BJ (cell line): ENCODE data around the gene ZNF77. TPM values are rescaled to one million over a fixed set of nuclear protein-coding genes. Genes with fewer than 3 reads are reported as not detected.

Source experiments
- CTCF ChIA-PET: fragments of 350-600 bp; formaldehyde crosslinking; extraction: SDS; loops from one replicate; lab custom pipeline; 2021; ENCODE audit warnings: antibody characterized with exemption, inconsistent platforms; lab: Yijun Ruan, JAX
- POLR2A ChIA-PET: fragments of 300-600 bp; sonication (Branson Sonifier 250); formaldehyde crosslinking; extraction: SDS; loops from one replicate; lab custom pipeline; 2021; ENCODE audit warnings: antibody characterized with exemption; lab: Charles Lee
- DNase-seq: peaks from one replicate; pipeline ENCODE4 v3.0.0-alpha.2; 2011; ENCODE audit warnings: low read depth
- H3K27me3 ChIP-seq: 2 replicates; pipeline ENCODE4 v1.6.0; 2011; ENCODE audit warnings: low read length; ENCODE audit not compliant: control insufficient read depth, insufficient read depth
- H3K36me3 ChIP-seq: 2 replicates; pipeline ENCODE4 v1.5.1; 2011; ENCODE audit warnings: low read length; ENCODE audit not compliant: control insufficient read depth, insufficient read depth
- H3K4me3 ChIP-seq: 2 replicates; pipeline ENCODE4 v1.5.1; 2011; ENCODE audit warnings: low read depth, mild to moderate bottlenecking, control low read depth, low read length
- polyA plus RNA-seq: library from polyadenylated mRNA; depleted of rRNA; stranded (reverse); fragments of >200 nt; gene quantifications from 2 replicates; pipeline ENCODE4 v1.2.3, GENCODE V29; 2011
- TF ChIP-seq, protein P1 (sequence below): IDR thresholded peaks from 2 replicates; pipeline ENCODE4 v1.5.1; 2011; ENCODE audit warnings: low read depth, mild to moderate bottlenecking, control low read depth, inconsistent platforms, low read length, moderate library complexity; ENCODE audit not compliant: insufficient read depth

Gene ZNF77
- polyA plus RNA-seq, 1 experiment: 3.2 TPM

DNA sequence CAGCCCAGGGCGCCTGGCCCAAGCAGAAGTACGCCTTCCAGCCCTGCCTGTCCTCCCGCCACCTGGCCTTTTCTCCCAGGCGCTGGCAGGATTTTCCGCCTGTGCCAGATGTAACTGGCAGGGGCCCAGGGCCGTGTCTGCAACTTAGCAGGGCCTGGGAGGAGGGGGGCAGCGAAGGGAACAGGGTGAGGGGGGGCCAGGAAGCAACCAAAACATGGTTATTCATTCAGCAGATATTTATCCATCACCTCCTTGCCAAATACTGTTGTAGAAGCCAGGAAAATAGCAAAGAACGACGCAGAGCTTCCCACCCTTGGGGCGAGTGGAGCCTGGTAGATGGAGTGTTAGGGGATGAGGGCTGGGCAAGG, 38.2 kb upstream of the ZNF77 start:
- DNase-seq: peak; percentile 51
- ChIA-PET POLR2A (interaction anchor here (0.5 kb wide), 1 partner anchor 41 kb away, joined by 4 read pairs; no protein-coding TSS in a partner anchor), CTCF (no interaction called here)
- no peak overlapping the region for H3K4me3 ChIP-seq
- H3K27me3 ChIP-seq: peaks cover 13% of the 10 kb centered on the region
- no peaks in the 10 kb centered on the region for H3K36me3 ChIP-seq
- TF ChIP-seq, protein P1, sequence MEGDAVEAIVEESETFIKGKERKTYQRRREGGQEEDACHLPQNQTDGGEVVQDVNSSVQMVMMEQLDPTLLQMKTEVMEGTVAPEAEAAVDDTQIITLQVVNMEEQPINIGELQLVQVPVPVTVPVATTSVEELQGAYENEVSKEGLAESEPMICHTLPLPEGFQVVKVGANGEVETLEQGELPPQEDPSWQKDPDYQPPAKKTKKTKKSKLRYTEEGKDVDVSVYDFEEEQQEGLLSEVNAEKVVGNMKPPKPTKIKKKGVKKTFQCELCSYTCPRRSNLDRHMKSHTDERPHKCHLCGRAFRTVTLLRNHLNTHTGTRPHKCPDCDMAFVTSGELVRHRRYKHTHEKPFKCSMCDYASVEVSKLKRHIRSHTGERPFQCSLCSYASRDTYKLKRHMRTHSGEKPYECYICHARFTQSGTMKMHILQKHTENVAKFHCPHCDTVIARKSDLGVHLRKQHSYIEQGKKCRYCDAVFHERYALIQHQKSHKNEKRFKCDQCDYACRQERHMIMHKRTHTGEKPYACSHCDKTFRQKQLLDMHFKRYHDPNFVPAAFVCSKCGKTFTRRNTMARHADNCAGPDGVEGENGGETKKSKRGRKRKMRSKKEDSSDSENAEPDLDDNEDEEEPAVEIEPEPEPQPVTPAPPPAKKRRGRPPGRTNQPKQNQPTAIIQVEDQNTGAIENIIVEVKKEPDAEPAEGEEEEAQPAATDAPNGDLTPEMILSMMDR: no peak

DNA sequence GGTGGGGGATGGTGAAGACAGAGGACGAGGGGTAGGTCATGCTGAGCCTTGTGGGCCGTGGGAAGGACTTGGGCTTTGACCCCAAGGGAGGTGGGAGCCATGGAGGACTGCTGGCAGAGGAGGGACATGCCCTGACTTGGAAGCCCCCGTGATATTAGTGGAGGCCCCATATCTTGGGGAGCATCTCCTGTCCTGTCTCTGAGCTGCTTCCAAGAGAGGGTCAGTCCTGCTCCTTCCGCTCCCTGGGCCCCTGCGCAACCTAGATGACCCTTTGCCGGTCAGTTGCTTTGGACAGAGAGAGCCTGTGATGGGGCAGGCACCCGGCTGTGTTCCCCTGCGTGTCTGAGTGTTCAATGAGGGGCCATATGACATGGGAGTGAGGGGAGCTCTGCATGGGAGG, 37.8 kb upstream of the ZNF77 start:
- no peaks in the 10 kb centered on the region for H3K36me3 ChIP-seq
- peaks cover 10% of the 10 kb centered on the region for H3K27me3 ChIP-seq
- ChIA-PET CTCF (interaction anchor here (0.7 to 0.9 kb wide), 2 partner anchors 20 to 182 kb away, joined by 3 read pairs; no protein-coding TSS in a partner anchor), POLR2A (no interaction called here)
- no peak overlapping the region for H3K4me3 ChIP-seq
- TF ChIP-seq, protein P1: no peak
- DNase-seq: no peak

DNA sequence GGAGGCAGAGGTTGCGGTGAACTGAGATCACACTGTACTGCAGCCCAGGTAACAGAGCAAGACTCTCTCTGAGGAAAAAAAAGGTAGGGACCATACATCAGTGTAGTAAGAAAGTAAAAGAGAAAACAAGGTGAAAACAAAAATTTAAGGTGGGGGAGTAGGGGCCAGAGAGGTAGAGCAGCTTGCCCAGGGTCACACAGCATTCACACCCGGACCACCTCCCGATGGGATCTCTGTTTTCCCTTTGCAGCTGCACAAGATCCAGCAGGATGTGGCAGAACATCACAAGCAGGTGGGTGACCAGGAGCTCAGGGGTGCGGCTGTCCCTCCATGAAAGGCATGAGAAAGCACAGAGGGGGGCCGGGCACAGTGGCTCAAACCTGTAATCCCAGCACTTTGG, 37.1 kb upstream of the ZNF77 start:
- H3K4me3 ChIP-seq: no peak overlapping the region
- TF ChIP-seq, protein P1: no peak
- peaks cover 5% of the 10 kb centered on the region for H3K27me3 ChIP-seq
- POLR2A ChIA-PET: no interaction called here
- no peaks in the 10 kb centered on the region for H3K36me3 ChIP-seq
- no peak for DNase-seq
- CTCF ChIA-PET: interaction anchor here (0.7 to 0.9 kb wide), 2 partner anchors 20 to 183 kb away, joined by 3 read pairs; no protein-coding TSS in a partner anchor

DNA sequence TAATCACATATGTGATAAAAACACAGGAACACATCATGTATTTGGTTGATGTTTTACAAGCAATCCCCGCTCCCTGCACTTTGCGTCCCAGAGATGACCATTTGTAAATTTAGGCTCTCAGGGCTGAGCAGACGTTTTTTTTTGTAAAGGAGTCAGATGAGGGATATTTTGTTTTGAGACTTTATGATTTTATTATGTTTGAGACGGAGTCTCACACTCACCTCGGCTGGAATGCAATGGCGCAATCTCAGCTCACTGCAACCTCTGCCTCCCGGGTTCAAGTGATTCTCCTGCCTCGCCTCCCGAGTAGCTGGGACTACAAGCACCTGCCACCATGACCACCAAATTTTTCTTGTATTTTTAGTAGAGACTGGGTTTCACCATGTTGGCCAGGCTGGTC, 34.0 kb upstream of the ZNF77 start:
- H3K27me3 ChIP-seq: peaks cover 4% of the 10 kb centered on the region; the same call in 1 of the 2 replicates
- POLR2A ChIA-PET: no interaction called here
- CTCF ChIA-PET: interaction anchor here (1.4 kb wide), 1 partner anchor 10 kb away, joined by 5 read pairs; no protein-coding TSS in a partner anchor
- H3K4me3 ChIP-seq: no peak overlapping the region
- no peaks in the 10 kb centered on the region for H3K36me3 ChIP-seq
- TF ChIP-seq, protein P1: no peak
- no peak for DNase-seq

DNA sequence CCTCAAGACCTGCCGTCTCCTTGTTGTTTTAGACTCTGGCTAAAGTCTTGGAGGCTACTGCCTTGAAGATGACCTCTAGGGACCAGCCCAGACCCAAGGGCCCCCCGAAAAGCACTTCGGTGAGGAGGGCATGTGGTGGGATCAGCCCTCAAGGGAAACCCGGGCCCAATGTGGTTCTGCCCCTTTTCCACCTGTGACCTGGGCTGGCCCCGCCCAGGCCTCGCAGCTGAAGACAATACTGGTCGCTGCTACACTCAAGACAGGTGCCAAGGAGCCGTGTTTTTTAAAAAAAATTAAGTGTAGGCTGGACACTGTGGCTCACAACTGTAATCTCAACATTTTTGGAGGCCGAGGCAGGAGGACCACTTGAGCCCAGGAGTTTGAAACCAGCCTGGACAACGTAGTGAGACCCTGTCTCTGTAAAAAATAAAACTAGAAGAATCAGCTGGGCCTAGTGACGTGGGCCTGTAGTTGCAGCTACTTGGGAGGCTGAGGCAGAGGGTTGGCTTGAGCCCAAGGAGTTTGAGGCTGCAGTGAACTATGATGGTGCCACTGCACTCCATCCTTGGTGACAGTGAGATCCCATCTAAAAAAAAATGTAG, 33.5 kb upstream of the ZNF77 start:
- Histone ChIP-seq H3K4me3 (no peak overlapping the region), H3K27me3 (peaks cover 4% of the 10 kb centered on the region; the same call in 1 of the 2 replicates), H3K36me3 (no peaks in the 10 kb centered on the region)
- no peak for DNase-seq
- CTCF ChIA-PET: interaction anchor here (0.9 to 1.4 kb wide), 3 partner anchors 9 to 186 kb away, joined by 3 to 5 read pairs (median 3); no protein-coding TSS in a partner anchor
- POLR2A ChIA-PET: no interaction called here
- TF ChIP-seq, protein P1: no peak
